Measurements from ENCODE around the gene COL28A1.

- TF ChIP-seq, protein P1, sequence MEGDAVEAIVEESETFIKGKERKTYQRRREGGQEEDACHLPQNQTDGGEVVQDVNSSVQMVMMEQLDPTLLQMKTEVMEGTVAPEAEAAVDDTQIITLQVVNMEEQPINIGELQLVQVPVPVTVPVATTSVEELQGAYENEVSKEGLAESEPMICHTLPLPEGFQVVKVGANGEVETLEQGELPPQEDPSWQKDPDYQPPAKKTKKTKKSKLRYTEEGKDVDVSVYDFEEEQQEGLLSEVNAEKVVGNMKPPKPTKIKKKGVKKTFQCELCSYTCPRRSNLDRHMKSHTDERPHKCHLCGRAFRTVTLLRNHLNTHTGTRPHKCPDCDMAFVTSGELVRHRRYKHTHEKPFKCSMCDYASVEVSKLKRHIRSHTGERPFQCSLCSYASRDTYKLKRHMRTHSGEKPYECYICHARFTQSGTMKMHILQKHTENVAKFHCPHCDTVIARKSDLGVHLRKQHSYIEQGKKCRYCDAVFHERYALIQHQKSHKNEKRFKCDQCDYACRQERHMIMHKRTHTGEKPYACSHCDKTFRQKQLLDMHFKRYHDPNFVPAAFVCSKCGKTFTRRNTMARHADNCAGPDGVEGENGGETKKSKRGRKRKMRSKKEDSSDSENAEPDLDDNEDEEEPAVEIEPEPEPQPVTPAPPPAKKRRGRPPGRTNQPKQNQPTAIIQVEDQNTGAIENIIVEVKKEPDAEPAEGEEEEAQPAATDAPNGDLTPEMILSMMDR (IDR thresholded peaks at IDR 0.05), result no peak
- no peak for TF ChIP-seq POLR2A (IDR thresholded peaks at IDR 0.05)
These were observed 61.2 kb downstream of the COL28A1 start for GRCh38 chr7:7474436-7474835.

Data from adrenal gland (tissue), 5 donors.